Renal cortical epithelial cell (primary cell): ENCODE measurements around the gene ADGRA1. TPM values are rescaled to one million over a fixed set of nuclear protein-coding genes. Genes with fewer than 3 reads are reported as not detected.
"Not testable (repeated sequence)": the region's sequence is repeated elsewhere in the genome, so short reads cannot be mapped to it uniquely, and the experiment has no call there.

Experiments used
- DNase-seq: peaks from one replicate; pipeline ENCODE4 v3.0.0-alpha.2; 2011; ENCODE audit warnings: low read depth
- total RNA-seq: library from RNA; depleted of rRNA; stranded (reverse); fragments of >200 nt; gene quantifications from 2 replicates; pipeline ENCODE4 v1.2.3, GENCODE V29; 2014

Gene ADGRA1
- total RNA-seq, 1 donor from 2014 or later: not detected

DNA sequence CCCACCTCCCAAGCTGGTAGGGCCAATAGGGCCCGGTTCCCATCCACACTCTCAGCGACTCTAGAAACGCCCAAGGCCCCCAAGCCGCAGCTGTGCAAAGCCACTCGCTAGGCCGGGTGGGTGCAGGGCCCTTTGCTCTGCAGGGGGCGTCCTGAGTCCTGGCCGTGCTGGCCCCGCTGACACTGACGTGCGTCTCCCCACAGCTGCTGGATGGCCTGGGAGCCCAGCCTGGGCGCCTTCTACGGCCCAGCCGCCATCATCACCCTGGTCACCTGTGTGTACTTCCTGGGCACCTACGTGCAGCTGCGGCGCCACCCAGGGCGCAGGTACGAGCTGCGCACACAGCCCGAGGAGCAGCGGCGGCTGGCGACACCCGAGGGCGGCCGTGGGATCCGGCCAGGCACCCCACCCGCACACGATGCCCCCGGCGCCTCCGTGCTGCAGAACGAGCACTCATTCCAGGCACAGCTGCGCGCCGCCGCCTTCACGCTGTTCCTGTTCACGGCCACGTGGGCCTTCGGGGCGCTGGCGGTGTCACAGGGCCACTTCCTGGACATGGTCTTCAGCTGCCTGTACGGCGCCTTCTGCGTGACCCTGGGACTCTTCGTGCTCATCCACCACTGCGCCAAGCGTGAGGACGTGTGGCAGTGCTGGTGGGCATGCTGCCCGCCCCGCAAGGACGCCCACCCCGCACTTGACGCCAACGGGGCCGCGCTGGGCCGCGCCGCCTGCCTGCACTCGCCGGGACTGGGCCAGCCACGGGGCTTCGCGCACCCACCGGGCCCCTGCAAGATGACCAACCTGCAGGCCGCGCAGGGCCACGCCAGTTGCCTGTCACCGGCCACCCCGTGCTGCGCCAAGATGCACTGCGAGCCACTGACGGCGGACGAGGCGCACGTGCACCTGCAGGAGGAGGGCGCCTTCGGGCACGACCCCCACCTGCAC lies 40.7 kb downstream of the ADGRA1 start:
- no peak for DNase-seq

DNA sequence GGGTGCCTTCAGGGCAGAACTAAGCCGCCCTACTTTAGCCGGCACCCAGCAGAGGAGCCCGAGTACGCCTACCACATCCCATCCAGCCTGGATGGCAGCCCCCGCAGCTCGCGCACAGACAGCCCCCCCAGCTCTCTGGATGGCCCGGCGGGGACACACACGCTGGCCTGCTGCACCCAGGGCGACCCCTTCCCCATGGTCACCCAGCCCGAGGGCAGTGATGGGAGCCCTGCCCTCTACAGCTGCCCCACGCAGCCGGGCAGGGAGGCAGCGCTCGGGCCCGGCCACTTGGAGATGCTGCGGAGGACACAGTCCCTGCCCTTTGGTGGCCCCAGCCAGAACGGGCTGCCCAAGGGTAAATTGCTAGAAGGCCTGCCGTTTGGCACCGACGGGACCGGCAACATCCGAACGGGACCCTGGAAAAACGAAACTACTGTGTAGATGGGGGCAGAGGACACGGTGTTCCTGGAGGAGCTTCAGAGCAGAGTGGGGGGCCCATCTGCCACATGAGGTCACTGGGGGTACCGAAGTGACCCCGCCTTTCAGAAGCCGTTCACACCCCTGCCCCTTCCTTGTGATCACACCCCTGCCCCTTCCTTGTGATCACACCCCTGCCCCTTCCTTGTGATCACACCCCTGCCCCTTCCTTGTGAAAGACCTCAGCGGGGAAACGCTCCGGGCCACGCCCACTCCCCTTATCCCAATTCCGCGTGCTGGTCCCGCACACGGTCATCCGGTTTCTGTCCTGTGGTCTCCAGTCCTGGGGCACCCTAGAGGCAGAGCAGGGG lies 41.5 kb downstream of the ADGRA1 start:
- no peak for DNase-seq

GRCh38 chr10:133129859-133130495 lies 42.3 kb downstream of the ADGRA1 start:
- no peak for DNase-seq

- DNase-seq: no peak
Observed at GRCh38 chr10:133130602-133131001, 42.9 kb downstream of the ADGRA1 start.

- no peak for DNase-seq
Observed at GRCh38 chr10:133131053-133131452, 43.3 kb downstream of the ADGRA1 start.

- DNase-seq: peak; percentile 13
Observed at GRCh38 chr10:133131734-133132472, 44.2 kb downstream of the ADGRA1 start.

DNA sequence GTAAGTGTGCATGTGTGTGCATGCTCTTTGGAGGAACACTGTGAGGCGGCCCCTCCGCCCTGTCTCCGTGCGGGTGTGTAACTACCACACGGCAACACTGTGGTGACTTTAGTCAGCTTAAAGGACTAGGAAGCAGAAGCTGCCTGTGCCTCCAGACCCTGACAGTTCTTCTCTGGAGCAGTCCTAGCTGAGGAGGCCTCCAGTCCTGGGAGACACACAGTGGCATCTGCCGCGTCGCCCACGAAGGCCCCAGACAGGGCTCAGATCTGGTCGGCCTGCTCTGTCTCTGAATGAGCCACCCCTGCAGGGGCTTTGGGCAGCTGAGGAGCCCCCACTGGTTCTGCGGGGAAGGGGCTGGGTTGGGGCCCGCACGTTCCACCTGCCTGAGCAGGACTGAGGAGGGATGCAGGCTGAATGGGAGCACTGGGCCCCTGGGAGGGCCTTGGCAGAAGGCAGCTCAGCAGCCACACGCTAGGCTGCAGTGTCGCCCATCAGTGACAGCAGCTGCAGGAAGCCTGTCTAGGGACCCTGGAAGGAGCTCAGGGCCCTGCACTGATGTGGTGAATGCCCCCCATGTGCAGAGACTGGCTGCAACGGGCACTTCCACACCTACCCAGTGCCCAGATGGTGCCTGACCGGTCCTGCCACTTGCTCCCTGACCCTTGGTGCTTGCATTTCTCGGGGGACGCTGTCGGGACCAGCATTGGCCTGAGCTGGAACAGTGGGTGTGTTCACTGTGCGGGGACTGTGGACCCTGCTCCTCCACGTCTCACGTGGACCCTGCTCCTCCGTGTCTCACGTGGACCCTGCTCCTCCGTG lies 45.0 kb downstream of the ADGRA1 start:
- no peak for DNase-seq

- no peak for DNase-seq
Observed at GRCh38 chr10:133133471-133134231, 45.9 kb downstream of the ADGRA1 start.

- DNase-seq: no peak
Observed at GRCh38 chr10:133134411-133135115, 46.8 kb downstream of the ADGRA1 start.

DNA sequence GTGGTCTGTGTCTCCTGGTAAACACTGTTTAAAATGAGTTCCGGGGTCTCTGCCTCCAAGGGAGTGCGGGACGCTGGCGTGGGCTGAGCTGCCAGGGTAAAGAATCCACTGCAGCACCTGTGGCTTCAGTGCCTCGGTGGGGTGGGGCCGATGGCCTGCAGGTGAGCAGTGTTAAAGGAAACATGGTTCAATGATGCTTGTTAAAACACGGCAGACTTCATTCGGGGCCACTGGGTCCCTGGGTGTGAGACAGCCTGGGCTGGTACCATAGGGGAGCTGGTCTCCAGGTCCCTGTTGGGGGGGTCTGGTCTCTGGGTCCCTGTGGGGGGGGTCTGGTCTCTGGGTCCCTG lies 47.4 kb downstream of the ADGRA1 start:
- no peak for DNase-seq

DNA sequence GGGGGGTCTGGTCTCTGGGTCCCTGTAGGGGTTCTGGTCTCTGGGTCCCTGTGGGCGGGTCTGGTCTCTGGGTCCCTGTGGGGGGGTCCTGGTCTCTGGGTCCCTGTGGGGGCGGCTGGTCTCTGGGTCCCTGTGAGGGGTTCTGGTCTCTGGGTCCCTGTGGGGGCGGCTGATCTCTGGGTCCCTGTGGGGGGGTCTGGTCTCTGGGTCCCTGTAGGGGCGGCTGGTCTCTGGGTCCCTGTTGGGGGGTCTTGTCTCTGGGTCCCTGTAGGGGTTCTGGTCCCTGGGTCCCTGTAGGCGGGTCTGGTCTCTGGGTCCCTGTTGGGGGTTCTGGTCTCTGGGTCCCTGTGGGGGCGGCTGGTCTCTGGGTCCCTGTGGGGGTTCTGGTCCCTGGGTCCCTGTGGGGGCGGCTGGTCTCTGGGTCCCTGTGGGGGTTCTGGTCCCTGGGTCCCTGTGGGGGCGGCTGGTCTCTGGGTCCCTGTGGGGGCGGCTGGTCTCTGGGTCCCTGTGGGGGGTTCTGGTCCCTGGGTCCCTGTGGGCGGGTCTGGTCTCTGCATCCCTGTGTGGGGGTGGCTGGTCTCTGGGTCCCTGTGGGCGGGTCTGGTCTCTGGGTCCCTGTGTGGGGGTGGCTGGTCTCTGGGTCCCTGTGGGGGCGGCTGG lies 49.9 kb downstream of the ADGRA1 start:
- DNase-seq: not testable (repeated sequence)

GRCh38 chr10:133139551-133140065 lies 51.9 kb downstream of the ADGRA1 start:
- DNase-seq: no peak

DNA sequence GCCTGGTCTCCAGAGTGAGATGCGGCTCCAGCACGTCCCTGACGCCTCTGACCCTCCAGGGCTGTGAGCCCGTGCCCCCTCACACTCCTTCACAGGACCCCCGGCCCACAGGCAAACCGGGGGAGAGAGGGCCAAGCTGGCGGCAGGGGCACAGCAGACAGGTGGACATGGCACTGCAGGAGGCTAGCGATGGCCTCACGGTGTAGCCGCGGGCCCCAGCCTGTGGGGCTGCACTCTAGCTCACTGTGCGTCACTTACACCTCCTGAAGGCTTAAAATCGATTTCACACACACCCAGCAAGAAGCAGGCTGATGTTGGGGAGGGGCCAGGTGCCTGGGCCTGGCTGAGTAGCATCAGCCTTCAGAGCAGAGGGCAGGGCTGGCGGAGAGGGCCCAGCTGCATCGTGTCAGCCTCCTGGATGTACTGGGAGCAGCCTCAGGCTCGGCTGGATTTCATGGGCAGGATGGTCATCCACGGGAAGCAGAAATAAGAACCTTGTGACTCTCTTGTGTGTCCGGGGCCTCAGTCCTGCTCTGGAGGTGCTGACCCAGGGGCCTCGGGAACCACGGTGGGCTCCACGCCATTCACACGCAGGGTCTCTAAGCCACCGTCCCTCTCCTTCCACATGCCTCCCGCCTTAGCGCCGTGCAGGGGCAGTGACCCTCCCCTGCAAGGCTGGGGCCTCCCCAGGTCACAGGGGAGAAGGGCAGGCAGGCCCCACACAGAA lies 52.9 kb downstream of the ADGRA1 start:
- DNase-seq: no peak

- DNase-seq: no peak
Observed at GRCh38 chr10:133141144-133141957, 53.6 kb downstream of the ADGRA1 start.

DNA sequence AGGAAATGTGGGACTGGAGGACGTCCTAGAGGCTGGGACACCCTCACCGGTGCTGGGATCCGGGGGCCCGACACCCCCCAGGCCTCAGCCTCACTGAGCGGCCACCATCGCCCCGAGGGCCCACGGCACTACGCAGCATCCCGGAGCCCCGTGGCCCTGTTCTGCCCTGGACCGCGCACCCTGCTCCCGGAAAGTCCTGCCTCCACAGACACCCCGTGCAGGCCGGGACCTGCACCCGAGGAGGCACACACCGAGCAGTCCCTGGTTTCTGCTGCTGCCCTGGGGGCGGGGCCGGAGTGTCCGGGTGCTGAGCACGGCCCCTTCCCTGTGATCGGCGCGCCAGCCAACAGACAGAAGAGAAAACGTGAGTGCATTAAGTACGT lies 54.2 kb downstream of the ADGRA1 start:
- DNase-seq: no peak

- DNase-seq: no peak
Observed at GRCh38 chr10:133142523-133143199, 54.9 kb downstream of the ADGRA1 start.

- DNase-seq: no peak
Observed at GRCh38 chr10:133143200-133143533, 55.4 kb downstream of the ADGRA1 start.
